ENCODE data around the gene BEST2.

GRCh38 chr19:12750851-12751250 is 740 bp upstream of the BEST2 start:
- TF ChIP-seq CTCF (IDR thresholded peaks at IDR 0.05) (no peak), POLR2A (IDR thresholded peaks at IDR 0.05) (no peak), POLR2AphosphoS5 (IDR thresholded peaks at IDR 0.05; ENCODE audit: insufficient read depth in 1 of 2, low read depth in 1 of 2) (no peak)
